GM19397 (cell line): Measurements from ENCODE around the gene EWSR1.
"Not testable (repeated sequence)": the region's sequence is repeated elsewhere in the genome, so short reads cannot be mapped to it uniquely, and the experiment has no call there.

ENCODE experiments used
- ATAC-seq: cut with Tn5 transposase; IDR thresholded peaks from one replicate; pipeline ENCODE4 v1.9.1; 2021; ENCODE audit warnings: mild to moderate bottlenecking, moderate library complexity; ENCODE audit not compliant: unreplicated experiment

The EWSR1 gene

DNA sequence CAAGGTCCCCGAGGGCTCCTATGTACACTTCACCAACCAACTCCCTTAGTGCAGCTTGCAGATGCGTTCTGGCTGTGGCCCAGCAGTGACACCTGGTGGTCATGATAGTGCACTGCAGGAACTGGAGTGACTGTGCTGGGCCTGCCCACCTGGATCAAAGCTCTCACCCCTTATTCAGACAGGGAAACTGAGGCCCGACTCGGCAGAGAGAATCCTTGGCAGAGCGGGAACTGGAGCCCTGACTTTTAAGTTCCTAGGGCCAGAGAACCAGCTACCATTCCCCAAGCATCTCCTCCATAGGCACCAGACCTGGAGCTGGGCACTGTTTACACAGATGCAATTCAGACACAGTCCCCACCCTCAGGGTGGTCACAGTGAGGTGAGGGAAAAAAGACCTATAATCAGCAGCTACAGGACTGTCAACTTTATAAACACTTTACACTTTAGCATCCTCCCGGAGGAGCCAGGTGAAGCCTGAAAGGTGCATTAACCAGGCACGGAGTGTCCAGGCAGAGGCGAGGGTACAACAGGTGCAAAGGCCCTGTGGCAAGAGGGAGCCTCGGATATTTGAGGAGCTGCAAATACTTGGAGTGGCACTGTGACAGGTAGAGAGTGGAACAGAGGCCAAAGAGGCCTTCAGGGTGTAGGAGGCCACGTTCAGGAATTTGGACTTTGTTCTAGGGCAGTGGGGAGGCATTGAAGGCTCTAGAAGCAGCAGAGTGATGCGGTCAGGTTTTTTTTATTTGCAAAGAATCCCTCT, 22.3 kb upstream of the EWSR1 start:
- ATAC-seq, result no peak

DNA sequence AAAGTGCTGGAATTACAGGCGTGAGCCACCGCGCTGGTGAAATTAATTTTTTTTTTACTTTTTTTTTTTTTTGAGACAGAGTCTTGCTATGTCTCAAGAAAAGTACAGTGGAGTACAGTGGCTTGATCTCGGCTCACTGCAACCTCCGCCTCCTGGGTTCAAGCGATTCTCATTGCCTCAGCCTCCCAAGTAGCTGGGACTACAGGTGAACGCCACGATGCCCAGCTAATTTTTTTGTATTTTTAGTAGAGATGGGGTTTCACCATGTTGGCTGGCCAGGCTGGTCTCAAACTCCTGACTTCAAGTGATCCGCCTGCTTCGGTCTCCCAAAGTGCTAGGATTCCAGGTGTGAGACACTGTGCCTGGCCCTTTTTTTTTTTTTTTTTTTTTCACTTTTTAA, 20.2 kb upstream of the EWSR1 start:
- ATAC-seq, result not testable (repeated sequence)

DNA sequence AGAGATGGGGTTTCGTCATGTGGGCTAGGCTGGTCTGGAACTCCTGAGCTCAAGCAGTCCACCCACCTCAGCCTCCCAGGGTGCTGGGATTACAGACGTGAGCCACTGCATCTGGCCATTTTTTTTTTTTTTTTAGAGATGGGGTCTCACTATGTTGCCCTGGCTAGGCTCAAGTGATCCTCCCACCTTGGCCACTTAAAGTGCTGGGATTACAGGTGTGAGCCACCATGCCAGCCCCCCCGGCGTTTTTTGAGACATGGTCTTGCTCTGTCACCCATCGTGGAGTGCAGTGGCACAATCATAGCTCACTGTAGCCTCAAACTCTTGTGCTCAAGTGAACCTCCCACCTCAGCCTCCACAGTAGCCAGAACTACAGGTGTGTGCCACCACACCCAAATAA, 16.8 kb upstream of the EWSR1 start:
- ATAC-seq, result no peak

DNA sequence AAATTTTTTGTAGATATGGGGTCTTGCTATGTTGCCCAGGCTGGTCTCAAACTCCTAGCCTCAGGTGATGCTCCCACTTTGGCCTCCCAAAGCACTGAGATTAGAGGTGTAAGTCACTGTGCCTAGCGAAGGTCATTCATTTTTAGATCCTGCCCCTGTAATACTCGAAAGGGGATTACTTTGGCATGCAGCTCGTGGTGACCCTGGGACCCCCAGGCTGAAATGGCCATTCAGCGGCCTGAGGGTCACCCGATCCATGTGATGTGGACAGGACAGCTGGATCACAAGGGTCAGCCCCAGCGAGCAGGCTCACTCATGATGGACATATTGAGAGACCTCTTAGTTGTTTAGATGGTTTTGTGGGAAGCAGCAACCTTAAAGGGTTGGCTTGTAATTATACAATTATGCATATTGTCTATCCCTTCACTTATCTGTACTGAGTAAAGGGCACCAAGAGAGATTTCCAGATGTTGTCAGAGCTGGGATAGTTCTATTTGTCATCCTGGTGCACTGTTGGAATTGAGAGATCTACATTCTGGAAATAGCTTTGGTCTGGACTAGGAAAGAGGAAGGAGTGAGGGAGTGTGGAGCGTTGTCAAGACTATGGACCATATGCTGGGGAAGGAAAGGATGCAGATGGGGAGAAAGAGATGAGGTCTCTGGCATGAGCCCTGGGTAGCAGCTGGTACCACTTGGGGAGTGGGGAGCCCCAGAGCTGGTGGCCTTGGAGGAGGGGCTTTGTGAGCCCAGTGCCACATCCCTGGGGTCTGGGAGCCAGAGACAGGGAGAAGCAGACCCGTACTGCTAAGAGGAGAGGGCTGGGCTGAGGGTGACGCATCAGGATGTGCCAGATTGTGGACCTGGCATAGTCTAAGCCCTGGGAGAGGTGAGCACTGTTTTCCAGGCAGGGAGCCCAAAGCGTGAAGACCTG, 15.8 kb upstream of the EWSR1 start:
- ATAC-seq, result no peak

DNA sequence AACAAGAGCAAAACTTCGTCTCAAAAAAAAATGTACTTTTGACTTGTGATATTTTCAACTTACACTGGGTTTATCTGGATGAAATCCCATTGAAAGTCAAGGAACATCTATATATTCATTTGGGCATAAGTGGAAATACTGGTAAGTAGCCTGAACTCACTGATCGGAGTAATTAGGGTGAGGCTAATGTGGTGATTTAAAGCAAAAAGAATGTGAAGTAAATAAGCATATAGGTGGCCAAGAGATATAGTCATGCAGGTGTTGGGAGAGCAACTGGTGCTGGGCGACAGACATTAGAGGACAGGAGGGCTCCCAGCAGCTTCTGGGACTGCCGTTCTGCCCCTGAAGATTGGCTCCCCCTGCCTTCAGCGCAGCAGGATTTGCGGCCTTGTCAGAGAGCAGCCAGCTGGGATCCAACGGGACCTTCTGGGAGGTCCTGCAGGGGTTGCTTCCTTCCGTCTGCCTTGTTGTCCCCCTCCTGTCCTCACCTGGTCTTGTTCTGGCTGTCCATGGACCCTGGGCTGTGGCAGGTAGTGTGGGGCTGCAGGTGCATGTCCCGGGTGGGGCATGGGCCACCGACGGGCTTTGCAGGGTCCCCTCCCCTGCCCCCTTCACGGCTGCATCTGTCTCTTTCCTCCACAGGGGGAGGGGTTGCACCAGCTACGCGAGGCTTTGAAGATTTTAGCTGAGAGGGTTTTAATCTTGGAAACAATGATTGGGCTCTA, 14.3 kb upstream of the EWSR1 start:
- ATAC-seq, result no peak

DNA sequence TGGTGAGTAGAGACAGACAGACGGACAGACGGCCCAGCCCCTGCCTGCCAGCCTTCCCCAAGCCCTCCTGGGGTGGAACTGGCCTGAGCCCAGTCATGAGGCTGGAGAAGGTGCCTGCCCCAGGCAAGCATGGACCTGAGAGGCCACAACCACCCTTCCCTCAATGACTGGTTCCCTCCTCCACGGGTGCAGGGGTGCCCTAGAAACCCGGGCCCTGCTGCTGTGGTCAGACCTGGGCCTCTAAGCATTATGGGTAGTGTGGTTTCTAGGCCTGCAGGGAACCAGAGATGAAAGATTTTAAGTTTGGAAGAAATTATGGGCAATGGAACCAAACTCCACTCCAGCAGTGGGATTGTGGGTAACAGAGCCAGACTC, 13.8 kb upstream of the EWSR1 start:
- ATAC-seq, result no peak

DNA sequence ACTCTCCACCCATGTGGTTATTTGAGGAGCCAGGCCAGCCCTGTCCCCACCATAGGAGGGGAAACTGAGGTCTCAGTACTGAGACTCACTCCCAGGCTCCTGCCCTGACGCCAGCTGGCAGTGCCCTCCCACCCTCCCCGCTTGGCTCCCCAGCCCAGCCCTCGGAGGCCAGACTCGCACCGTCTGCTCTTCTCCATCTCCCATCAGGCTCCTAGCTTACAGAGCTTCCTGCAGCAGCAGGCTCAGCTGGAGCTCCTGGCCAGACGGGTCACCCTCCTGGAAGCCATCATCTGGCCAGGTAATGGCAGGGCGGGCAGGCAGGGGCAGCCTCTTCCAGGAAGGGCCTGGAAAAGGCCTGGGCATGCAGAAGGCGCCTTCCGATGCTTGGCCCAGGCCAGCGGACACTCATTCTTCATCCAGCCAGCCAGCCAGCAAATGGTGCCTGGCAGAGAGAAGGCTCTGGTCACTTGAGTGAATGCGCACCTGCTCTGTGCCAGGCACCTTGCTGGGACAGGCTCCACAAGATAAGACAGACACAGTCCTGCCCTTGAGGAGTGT, 12.9 kb upstream of the EWSR1 start:
- no peak for ATAC-seq

DNA sequence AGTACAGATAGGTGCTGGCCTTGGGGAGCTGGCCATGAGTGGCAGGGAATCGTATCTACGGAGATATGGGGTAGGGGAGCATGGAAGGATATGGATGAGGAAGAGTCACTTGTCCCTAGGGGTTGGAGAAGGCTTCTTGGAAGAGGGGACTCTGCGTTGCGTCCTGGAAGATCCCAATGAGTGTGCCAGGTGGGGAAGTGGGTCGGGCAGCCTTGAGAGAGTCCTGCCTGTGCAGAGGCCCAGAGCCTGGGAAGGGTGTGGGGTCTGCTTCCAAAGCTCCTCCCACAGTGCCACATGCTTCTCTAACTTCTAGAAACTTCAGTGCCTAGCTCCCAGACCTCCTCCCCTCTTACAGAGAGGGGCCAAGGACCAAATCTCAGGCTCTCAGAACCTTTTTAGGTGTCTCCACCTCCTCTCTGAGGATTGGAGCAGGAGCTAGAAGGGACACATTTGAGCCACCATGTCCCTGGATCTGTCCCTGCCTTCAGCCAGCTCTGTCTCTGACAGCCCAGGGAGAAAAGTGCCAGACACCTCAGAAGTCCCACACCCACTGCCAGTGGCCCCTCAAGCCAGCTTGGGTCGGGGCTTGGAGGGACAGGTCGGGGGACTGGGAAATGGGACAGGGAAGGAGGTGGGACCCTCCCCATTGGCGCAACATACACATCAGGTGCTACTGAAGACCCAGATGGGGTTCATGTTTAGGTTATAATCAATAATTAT, 11.3 kb upstream of the EWSR1 start:
- no peak for ATAC-seq

DNA sequence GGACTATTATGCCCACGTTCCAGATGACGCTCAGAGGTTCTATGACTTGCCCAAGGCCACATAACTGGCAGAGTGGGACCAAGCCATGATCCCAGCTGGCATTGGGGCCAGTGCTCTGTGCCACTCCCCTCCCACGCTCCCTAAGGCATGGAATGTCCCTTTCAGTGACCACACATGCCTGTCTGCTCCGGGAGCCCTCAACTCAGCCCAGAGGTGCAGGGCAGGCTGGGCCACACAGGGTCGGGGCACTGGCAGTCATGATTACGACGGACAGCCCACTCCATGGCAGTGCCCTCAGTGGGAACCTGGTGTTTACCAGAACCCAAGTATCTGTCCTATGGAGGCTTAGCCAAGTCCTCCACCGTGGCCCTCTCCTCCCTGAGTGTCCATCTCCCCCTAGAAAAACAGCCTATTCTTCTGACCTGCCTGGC, 10.3 kb upstream of the EWSR1 start:
- no peak for ATAC-seq

DNA sequence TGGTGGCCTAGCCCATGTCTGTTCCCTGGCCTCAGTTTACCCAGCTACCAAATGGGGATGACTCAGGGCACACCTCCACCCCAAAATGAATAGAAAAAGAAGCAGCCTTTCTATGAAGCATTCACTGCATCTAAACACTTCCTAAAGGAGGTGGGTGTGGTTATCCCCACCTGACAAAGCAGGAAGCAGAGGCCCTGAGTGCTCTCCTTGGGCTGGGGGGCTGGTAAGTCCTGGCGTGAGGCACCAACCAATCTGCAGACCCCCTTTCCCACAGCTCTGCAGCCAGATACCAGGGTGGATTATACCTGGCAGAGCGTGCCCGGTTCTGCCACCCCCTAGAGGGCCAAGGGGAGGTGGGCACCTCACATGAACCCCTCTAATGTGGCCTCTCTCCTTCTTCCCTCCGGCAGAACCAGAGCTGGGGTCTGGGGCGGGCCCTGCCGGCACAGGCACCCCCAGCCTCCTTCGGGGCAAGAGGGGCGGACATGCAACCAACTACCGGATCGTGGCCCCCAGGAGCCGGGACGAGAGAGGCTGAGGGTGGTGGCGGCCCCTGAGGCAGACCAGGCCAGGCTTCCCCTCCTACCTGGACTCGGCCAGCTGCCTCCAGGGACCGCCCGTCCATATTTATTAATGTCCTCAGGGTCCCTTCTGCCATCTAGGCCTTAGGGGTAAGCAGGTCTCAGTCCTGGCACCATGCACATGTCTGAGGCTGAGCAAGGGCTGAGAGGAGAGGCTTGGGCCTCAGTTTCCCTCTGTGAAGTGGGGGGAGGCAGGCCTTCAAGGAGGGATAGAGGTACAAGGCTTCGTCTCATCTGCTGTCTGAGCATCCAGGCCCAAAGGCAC, 9.4 kb upstream of the EWSR1 start:
- ATAC-seq, result no peak

DNA sequence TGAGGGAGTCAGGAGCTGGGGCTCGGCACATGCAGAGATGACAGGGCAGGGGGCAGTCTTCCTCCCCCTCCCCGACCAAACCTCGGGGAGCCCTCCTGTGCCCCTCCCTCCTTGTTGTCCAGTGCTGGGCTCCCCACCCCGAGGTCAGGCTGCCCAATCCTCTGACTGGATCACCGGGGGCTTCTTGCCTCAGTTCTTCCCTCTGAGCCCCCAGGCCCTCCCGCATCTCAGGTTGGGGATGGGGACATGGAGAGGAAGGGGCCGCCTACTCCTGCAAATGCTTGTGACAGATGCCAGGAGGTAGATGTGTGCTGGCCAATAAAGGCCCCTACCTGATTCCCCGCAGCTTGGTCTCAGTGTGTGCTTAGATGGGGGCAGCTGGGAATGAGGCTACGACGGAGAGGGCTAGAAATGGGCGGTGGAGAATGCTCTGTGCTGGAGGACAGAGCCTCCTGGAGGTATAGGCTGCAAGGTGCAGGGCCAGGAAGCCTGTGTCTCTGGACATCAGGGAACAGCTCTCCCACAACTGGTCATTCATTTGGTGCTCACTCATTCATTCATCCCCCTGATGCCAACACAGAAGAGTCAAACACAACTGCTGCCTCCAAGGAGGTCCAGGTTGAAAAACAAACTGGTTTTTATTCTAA, 8.7 kb upstream of the EWSR1 start:
- no peak for ATAC-seq

DNA sequence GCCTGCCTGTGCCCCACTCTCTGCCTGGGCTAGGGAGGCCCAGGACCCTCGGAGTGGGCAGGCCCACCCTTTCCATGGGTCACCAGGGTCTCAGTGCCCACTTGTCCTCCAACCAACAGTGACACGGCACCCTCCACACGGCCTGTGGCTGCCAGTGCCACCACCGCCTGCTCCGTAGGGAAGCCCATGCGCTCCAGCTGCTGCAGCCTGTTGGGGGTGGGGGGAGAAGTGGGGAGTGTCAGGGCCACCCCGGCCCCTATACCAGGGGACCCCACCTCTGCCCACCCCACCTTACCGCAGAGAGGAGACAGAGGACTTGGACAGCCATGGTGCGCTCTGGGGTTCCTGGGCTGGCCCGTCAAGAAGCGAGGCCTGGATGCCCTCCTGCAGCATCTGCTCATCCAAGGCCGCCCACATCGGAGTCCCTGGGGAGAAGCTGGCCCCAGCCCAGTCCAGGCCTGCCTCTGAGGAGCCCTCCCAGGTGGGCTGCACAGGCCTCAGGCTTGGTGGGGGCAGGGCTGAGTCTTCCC, 8.0 kb upstream of the EWSR1 start:
- ATAC-seq, result no peak

DNA sequence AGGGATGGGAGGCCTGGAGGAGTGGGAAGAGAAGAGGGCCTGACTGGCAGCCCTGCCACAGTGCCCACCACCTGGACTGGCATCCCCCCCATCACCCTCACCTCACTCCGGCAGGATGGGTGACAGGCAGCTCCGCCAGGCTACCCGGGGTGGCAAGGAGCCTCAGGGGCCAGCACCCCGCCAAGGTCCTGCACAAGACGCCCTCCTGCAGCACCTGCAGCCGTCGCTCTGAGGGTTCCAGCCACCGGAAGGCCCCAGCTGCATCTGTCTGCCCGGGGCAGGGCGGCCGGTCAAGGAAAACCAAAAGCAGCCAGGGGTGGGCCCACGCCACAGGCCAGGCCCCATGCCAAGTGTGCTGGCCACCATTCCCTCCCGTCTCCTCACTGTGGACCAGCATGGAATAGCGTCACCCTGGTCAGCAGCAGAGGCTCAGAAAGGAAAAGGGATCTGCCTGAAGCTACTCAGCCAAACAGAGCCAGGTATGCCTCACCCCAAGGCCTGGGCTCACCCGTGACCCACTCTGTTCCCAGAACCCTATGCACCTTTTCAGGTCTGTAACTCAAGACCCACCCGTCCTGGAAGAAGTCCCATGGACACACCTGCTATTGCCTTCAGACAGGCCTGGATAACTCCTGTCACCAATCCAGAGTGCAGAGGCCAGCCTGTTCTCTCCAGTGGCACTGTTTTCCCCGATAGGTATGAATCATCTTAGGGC, 7.3 kb upstream of the EWSR1 start:
- no peak for ATAC-seq

DNA sequence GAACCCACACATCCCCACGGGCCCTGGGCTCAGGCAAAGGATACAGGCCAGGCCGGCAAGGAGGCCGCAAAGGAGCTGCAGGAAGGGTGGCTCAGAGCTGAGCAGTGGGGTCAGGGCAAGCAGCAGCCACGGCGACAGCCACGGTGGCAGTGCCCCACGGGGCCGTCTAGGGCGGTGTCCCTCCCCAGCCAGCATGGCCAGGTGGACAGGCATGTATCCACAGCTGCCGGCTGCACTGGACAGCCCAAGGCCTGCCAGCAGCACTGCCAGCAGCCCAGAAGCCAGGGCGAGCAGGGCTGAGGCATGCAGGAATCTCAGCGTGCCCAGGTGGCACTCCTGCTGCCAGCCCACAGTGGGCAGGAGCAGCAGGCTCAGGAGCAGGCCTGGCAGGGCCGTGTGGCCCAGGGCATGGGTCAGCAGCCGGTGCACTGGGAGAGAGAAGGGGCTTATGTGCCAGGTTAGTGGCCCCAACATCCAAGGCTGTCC, 4.2 kb upstream of the EWSR1 start:
- ATAC-seq, result no peak

DNA sequence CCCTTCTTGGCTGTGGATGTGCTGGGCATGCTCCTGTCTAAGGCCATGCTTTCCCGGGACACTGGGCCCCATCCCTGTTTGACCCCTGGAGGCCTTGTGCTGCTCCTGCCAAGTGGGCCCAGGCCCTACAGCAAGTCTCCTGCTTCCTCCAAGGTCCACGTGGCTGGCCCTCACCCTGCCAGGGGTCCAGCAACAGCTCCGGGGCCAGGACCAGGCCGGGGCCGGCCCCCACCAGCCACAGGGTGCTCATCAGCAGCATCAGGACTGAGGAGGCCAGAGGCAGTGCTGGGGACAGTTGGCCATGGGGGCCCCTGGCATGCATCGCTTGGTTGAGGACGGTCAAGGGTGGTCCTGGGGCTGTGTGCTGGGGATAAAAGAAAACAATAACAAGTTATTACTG, 2.8 kb upstream of the EWSR1 start:
- no peak for ATAC-seq

DNA sequence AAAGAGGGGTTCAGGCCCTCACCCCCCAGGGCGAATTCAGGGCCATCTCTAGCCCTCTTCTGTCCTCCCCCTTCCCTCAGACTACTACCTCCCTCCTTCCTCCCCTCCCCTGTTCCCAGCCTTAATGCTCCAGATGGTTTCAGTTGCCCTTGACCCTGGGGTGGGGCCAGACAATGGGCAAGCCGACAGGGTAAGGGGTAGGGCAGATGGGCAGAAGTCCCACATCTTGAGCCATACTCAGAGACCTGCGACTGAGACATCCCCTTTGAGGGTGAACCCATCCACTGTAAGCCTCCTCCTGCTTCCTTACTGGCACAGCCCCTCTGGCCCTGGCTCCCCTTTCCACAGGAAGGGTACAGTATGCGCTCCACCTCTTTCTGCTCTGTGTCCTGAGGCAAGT, 2.1 kb upstream of the EWSR1 start:
- no peak for ATAC-seq

DNA sequence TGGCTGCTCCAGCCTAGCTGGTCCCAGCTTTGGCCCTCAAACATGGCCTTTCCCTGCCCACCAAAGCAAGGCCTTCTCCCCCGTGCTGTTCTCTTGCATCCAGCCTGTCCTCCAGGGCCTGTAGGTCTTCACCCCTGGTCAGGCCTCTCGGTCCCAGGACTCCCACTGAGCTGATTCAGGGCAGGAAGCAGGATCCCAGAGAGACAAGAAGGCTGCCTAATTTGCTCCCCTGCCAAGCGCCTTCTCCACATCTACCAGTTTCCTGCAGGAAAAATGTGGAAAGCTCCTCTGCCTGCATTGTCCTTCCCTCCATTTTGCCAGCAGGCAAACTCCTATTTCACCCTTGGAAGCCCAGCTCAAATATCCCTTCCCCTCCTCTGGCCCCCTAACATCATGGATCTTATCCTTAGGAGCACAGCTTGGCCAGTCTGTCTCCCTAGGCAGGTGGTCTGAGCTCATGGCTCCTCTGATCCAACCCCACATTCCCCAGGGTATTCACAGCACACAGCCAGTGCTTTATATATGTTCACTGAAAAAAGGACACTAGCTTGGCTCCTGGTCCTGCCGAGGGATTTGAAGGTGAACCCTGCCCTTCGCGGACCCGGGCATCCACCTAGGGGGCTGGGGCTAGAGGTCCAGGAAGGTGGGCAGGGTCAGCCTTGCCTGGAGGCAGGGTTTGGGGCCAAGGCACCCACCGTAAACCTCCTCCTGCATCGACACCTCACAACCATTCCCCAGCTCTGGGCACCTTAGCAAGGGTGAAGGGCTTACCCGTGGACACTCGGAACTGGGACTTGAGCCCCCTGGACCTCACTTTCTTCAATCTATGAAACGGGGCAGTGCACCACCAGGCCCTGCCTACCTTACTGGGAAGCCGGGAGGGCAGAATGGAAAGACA, 1.3 kb upstream of the EWSR1 start:
- ATAC-seq, result no peak
